SH-SY5Y (cell line): ENCODE results near the gene MCEMP1.

ENCODE experiments used
- GATA2 ChIP-seq: IDR thresholded peaks from 2 replicates; pipeline ENCODE4 v1.6.1; 2011; ENCODE audit warnings: mild to moderate bottlenecking, low read depth, low read length
- GATA3 ChIP-seq: IDR thresholded peaks from 2 replicates; pipeline ENCODE4 v1.6.1; 2011; ENCODE audit warnings: low read depth, mild to moderate bottlenecking, low read length, moderate library complexity

Gene MCEMP1, protein sequence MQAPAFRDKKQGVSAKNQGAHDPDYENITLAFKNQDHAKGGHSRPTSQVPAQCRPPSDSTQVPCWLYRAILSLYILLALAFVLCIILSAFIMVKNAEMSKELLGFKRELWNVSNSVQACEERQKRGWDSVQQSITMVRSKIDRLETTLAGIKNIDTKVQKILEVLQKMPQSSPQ

DNA sequence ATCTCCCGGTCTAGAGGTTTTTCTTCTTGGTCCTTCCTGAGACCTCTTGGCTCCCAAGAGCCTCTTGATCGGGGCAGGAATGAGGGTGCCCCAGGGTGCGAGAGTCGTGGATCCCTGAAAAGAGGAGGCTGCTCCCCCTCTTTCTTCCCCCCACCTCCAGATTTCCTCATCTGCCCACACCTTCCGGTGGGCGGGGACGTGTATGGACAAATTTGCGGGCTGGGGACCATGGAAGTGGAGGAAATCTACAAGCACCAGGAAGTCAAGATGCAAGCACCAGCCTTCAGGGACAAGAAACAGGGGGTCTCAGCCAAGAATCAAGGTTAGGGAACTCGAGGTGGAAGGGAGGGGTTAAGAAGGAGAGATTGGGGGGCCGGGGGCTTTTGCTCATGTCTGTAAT, at the start of gene MCEMP1:
MCEMP1 (plus strand) TSS at position 237 of the 400 bp plus-strand sequence; CDS start at position 268, 31 bp downstream.
- TF ChIP-seq GATA2 (no peak), GATA3 (no peak)

DNA sequence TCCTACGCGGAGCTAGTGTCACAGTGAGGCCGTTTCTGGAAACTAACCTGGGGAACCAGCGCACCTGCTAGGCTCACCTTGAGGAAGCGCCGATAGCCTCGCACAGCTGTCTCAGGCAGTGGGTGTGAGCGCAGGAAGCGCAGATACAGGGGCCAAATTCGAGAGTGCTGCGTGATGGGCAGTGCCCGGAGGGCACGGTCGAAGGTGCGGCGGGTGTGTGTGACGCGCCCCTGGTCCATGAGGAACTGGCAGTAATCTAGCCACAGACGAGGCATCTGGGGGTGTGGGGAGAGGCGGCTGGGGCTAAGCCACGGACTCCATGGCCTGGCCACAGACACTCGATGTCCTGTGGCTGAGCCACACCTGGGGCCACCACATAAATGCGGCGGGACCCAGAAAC, 49.7 kb upstream of the MCEMP1 start:
- TF ChIP-seq GATA3 (no peak), GATA2 (no peak)

DNA sequence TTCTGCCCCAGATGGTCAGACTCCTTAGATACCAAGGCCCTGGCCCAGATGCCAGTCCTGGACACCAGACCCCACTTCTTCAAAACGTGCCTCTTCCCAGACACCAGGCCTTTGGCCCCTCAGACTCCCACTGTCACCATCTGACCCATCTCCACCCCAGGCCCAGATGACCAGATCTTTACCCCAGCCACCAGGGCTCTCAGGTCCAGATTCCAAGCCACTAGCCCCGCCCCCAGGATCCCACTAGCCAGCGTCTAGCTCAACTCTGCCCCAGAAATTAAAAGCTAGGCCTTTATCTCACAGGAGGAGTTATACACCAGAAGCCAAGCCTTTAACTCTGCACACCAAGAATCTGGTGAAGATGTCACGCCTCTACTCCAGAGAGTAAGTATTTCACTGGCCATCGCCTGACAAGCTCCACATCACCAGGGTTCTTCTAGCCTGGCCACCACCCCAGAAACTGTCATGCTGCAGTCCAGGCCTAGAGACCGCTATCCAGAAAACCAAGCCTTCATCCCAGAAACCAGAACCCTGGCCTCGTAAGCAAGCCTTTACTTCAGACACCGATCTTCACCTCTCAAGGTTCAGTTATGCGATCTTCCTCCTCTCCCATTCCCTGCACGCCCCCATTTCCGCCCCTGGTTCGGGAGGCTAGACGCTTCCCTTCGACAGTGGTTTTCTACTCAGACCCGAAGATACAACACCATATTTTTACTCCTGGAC, 48.1 kb upstream of the MCEMP1 start:
- TF ChIP-seq GATA3 (no peak), GATA2 (no peak)

DNA sequence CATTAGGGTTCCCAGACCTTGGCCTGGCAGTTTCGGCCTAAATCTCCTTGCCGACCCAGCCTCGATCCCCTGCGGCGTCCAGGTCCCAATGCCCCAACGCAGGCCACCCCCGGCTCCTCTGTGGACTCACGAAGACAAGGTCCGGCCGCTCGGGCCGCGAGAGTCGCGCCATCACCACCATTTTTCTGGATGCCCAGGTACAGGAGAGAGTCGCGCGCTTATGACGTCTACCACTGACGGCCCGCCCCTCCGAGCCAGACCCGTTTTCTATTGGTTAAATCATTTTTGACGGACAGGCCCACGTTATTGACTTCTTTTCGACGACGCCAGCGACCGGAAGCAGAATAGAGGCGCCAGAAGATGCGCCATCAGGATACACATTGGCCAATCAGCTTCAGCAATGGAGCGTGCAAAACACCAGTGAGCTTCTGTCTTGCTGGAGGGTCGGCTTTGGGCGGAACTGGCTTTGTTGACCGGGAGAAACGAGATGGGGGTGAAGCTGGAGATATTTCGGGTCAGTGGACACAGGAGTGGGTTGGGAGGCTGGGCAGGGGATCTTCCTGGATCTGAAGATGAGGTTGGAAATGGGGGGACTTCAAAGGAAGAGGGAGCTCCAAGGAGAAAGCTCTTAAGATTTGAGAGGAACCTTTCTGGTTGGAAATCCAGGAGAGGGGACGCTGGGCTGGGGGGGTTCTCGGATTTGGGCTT, 47.4 kb upstream of the MCEMP1 start, which contains the start of the genes PET100 and XAB2:
PET100 (plus strand) TSS at position 447 of the 708 bp plus-strand sequence; CDS start at position 488, 41 bp downstream.
XAB2 (minus strand) TSS at position 199 of the 708 bp plus-strand sequence; CDS start at position 181, 18 bp downstream.
- TF ChIP-seq GATA3, result no peak
- no peak for TF ChIP-seq GATA2

DNA sequence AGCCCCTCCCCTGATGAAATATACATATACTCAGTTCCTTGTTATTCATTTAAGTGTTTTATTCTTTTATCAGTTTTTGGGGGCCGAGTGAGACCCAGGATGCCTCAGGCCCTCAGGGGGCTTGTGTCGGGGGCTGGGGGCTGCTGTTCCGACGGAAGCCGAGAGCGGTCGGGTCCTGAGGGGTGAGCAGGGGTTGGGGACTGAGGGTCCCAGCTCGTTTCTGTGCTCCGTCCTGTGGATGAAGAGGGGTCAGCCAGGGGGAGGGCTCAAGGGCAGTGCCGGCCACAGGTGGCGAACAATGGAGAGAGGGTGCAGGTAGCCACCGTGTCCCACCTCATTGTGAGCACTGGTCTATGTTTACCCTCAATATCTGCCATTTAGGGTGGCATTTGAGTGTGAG, 45.3 kb upstream of the MCEMP1 start:
- TF ChIP-seq GATA3, result no peak
- no peak for TF ChIP-seq GATA2

DNA sequence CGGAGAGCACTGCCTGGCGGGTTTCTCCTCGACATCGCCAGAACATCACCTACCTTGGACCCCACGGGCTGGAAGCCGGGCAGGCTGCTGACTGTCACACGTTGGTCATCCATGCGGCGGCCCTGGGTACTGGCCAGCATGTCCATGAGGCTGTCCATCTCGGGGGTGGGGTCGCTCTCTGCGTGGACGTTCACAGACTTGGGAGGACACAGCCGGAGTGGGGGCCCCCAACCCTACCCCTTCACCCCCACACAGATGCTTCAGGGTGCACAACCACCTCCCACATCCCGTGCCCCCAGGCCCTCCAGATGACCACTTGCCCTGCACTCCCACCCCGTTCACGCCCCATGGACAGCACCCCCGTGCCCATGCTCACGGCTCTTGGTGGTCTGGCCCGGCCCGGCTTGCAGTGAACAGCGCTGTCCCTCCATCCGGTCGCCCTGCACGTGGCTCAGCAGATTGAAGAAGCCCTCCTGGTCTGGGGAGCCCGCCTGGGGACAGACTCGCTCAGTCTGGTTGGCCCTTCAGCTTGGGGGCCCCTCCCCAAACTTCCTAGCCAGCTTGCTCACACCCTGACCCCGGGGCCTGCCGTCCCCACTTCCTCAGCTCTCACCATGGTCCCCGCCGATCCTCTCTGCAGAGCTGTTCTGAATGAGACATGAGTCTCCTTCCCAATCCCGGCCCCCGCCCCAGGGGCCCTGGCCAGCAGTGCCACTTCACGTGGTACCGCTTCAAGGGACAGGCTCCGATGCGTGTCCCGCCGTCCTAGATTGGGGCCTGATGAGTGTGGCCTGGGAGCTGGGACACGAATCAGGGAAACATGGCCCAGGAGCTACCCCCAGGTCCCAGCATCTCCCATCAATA, 44.3 kb upstream of the MCEMP1 start:
- TF ChIP-seq GATA3 (no peak), GATA2 (no peak)

DNA sequence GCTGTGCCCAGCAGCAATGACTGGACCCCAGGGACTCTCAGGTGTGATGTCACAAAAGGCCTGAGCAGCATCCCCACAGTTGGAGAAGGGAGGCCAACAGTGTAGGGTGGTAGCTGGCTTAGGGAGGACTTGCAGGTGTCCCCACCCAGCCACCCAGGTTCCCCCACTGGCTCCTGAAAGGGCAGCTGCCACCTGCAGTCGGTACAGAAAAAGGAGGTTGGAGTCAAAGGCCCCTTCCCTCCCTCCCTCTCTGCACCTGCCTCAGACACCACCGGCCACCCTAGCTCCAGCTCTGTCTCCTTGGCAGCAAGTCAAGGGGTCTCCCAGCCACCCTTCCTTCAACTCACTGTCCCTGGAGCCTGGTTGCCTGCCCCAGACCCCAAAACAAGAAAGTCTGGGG, 43.2 kb upstream of the MCEMP1 start, which contains the start of gene PCP2:
PCP2 (minus strand) TSS at position 22 of the 400 bp plus-strand sequence. CDS start 262 bp downstream, outside the sequence.
- TF ChIP-seq GATA3 (no peak), GATA2 (no peak)

DNA sequence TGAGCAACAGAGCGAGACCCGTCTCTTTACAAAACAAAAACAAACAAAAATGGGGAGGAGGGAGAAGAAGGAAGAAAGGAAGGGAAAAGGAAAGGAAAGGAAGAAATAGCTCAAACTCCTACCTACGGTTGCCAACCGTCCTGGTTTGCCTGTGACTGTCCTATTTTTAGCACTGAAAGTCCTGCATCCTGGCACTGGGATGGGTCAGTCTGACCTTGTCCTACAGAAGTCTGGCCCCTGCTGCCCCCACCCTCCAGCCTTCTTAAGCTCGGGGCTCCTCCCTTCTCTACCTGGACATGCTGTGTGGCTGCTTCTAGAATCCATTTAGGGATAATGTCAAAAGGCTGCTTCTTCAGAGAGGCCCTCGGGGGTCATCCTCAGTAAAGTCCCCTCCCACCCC, 41.2 kb upstream of the MCEMP1 start:
- no peak for TF ChIP-seq GATA2
- no peak for TF ChIP-seq GATA3

DNA sequence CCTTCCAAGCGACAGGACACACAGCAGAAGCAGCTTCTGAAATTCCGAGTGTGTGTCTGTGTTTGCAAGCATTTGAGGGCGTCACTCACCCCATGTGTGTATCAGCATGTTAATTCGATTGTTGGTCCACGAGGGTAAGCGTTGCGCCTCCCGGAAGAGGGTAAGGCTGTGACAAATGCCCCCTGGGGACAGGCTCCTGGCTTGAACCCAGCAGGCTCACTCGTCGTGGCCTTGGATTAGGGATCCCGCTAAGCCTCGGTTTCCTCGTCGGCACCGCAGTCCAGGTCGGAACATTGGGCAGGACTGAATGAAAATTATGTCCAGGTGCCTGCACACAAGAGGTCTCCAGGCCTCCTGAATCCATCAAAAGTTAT, 40.6 kb upstream of the MCEMP1 start:
- TF ChIP-seq GATA3, result no peak
- TF ChIP-seq GATA2, result no peak

DNA sequence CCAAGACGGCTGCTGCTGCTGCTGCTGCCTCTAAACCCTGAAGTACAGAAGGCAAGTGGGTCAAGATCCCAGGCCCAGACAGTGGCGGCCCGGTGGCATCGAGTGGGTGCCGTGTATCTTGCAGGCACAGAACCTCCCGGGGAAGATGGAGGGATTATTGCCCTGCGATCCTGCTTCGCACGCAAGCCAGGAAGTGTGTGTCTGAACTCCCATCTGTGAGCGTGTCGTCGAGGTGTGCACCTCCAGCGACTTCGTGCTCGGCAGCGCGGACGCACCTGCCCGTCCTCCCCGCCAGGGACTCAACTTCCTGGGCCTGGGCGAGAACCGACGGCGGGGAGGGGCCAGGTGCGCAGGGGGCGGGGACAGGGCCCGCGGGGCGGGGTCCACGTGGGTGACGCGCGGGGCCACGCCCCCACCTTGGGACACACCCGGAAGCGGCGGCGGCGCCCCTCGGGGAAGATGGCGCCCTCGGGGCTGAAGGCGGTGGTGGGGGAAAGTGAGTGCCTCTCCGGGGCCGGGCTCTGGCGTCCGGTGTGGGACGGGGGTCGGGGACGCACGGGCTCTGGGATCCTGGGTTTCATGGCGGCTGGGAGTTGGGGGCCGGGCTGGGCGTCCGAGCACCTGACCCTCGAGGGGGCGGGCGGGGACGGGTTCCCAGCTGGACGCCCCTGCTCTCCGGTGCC, 40.1 kb upstream of the MCEMP1 start, which contains the start of gene STXBP2:
STXBP2 (plus strand) TSS at position 420 of the 683 bp plus-strand sequence; CDS start at position 460, 40 bp downstream.
- no peak for TF ChIP-seq GATA3

DNA sequence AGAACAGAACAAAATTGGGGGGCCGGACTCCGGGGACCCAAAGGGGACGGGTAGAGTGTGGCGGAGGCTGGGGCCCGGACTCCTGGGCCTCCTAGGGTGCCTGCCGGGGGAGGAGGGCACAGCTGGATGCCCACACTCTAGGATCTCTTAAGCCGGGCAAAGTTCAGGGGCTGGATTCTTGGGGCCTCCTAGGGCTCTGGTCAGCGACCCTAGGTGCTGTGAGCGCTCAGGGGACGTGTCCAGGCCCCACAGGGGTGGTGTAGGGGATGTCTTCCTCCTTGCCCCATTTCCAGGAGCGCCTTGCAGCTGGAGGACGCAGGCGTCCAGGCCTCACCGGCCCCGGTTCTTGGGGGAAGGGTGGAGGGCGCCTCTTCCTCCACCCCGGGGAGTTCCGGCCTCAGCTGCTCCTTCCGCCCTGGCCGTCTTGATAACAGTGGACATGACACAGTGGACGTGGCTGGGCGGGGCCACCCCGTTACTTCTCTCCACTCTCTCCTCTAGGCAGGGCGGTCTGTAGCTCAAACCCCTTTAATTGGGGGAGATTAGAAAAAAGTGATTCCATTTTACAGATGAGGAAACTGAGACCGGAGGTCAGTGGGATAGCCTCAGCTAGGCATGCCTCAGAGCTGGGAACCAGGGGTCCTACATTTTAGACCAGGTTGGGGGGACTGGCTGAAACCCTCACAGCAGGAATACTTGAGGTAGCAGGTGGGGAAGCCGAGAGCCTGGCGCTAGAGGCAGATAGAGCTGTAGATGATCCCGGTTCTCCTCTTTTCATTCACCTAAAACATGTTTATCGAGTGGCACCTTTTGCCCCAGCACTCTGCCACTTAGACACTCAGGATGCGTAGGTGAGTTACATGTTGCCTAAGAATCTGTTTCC, 39.3 kb upstream of the MCEMP1 start:
- TF ChIP-seq GATA3 (no peak), GATA2 (no peak)

DNA sequence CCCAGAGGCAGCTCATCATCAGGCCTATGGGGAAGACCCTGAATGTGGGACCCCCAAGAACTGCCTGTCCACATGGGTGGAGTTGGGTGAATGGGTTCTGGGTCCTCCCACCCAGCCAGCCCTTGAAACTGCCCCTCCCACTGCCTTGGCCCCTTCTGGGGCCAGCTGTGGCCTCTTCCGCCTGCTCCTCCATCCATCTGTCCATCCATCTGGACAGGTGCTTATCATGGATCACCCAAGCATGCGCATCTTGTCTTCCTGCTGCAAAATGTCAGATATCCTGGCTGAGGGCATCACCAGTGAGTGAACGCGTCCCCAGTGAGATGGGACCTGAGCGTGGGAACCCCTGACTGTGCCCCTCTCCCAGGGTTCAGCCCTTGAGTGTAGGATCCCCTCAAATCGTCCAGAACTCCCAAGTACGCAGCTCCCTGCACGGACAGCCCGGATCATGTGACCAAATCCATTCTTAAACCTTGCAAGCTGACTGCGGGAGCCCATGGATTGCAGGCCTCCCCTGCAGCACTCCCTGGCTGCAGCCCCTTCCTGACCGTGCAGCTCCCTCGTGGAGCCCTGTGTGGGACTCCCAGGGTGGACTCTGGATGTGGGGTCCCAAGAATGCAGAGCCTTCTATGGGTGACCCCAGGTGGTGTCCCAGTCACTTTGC, 38.0 kb upstream of the MCEMP1 start:
- TF ChIP-seq GATA2 (no peak), GATA3 (no peak)
